ELF-1 (cell line): Measurements from ENCODE around the gene NSG1.
A peak's percentile ranks its signal among the peaks of the same experiment; 100 is the strongest.
"Not testable (repeated sequence)": the region's sequence is repeated elsewhere in the genome, so short reads cannot be mapped to it uniquely, and the experiment has no call there.

Experiments used
- DNase-seq: peaks from one replicate; pipeline ENCODE4 v3.0.0-alpha.2; 2016; ENCODE audit warnings: low read depth, low spot score

Gene NSG1

DNA sequence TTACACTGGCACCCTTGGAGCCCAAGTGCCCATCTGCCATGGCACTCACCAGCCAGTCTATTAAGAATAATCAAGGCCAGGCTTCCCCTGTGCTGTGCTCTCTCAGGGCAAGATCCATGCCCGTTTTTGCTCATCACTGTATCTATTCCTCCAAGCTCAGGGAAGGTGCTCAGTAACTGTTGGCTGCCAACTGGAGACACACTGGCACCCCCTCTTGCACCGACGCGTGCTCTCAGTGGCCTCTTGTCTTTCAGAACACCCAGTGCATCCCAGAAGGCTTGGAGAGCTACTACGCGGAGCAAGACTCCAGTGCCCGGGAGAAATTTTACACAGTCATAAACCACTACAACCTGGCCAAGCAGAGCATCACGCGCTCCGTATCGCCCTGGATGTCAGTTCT is 30.1 kb downstream of the NSG1 start:
- DNase-seq: no peak

DNA sequence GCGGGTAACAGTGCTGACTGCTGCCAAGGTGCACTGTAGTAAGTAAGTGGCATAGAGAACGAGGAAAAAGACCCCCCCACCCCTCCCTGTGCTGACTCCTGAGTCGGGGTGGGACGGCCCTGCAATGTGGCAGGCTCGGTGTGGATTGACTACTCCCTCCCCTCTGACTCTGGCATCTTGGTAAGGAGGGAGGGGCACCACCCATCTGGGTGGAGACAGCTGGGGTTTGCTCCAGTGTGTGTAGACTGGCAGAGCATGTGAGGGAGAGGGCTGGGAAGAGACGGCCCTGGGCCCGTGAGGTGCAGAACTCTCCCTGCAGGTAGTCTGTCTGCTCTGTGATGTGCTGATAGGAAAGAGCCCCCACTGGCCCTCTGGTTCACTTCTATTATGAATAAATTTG is 31.0 kb downstream of the NSG1 start:
- no peak for DNase-seq

DNA sequence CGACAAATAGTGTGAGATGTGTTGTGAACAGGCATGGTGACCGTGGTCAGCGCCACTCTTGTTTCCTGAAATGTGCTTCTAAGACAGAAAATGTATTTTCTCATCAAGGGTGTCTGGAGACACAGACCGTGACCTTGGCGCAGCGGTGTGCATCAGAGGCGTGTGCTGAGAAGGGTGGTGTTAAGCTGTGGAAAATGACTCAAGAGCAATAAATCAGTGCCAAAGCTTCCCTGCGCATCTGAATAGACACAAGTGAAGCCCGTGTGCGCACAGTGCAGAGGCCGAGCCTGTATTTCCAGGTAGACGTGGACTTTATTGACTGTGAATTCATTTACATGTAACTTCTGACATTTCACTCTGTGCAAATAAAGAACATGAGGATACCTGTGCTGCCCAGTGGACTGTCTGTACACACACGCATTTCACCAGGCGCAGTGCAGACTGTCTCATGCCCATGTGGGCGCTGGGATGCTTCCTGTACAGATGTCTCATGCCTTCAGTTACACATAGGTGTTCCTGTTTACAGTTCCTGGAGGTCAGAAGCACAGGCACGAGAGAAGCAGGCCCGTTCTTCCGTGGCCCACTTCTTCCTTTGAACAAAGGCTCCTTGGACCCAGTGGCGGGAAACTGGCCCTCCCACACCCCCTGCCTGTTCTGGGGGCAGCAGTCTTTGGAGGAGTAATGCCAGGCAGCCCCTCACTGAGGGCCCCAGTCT is 31.9 kb downstream of the NSG1 start:
- DNase-seq: no peak

DNA sequence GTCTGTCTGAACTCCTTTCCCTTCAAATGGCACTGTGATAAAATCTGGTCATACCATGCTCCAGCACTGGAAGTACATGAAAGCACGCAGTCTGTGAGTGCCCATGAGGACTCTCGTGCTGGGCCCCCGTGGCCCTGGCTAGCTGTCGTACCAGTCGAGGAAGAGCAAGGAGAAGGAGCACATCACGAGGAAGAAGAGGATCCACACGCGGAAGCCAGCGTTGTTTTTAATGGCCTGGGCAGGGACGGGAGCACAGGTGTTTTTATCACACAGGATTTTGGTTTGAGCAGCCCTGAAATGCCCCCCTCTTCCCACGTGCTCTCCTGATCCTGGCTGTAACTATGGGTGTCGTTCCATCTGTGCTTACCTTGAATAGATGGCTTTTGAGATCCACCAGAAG is 33.0 kb downstream of the NSG1 start:
- DNase-seq: no peak

GRCh38 chr4:4420421-4420820 is 33.5 kb downstream of the NSG1 start:
- DNase-seq: no peak

- no peak for DNase-seq
Measured at GRCh38 chr4:4421356-4421755, 34.5 kb downstream of the NSG1 start.

DNA sequence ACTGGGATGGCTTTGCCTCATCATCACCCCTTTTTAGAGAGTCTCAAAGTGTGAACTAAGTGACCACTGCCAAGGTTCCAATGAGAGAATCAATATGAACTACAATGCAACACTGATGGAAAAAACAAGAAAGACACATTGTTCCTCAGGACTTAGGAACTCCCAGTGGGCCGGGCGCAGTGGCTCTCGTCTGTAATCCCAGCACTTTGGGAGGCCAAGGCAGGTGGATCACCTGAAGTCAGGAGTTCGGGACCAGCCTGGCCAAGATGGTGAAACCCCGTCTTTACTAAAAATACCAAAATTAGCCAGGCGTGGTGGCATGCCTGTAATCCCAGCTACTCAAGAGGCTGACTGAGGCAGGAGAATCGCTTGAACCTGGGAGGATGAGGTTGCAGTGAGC is 35.2 kb downstream of the NSG1 start:
- not testable (repeated sequence) for DNase-seq

GRCh38 chr4:4422856-4423499 is 36.1 kb downstream of the NSG1 start:
- DNase-seq: no peak

- no peak for DNase-seq
Measured at GRCh38 chr4:4423706-4424498, 37.0 kb downstream of the NSG1 start.

DNA sequence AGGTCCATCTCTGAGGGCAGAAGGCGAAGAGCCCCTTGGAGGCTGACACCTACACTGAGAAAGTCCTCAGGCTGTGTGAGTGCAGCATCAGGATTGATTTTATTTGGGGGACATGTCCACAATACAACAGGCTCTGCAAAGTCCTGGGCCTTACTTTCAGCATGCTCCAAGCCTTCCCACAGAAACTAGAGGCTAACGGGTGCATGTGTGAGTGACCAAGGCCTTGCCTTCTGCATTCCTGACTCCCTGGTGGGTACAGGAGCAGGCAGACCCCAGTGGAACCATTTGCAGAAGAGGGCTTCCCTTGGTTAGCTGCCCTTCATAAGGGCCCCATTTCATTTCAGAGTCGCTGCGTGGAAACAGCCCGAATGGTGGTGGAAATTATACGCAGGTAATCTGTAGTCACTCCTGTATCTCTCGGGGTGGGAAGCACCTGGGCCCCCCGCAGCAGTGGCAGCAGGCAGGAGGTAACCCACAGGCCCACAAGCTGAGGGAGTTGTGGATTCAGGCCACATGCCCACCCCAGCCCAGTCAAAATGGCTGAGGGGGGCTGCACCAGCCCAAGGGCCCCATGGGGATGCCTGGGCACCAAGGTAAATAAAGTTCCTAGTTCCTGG is 37.7 kb downstream of the NSG1 start:
- DNase-seq: no peak

- DNase-seq: no peak
Measured at GRCh38 chr4:4425119-4425690, 38.3 kb downstream of the NSG1 start.

DNA sequence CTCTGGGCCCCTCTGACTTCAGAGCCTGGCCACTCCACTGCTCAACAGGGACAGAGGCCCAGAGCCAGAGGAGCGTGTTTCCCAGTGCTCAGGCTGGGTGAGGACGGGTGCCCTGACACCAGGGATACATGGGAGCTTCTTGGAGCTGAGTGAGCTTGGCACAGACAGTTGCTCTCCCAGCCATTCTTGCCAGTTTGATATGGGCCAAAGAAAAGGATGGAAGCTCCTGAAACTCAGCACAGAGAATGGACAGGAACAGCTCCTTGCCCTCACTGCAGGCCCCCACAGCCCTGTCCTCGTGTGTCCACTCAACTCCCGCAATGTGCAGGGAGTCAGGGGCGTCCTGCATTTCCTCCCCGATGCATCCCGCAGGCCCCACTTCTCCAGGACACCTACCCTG is 38.8 kb downstream of the NSG1 start:
- no peak for DNase-seq

DNA sequence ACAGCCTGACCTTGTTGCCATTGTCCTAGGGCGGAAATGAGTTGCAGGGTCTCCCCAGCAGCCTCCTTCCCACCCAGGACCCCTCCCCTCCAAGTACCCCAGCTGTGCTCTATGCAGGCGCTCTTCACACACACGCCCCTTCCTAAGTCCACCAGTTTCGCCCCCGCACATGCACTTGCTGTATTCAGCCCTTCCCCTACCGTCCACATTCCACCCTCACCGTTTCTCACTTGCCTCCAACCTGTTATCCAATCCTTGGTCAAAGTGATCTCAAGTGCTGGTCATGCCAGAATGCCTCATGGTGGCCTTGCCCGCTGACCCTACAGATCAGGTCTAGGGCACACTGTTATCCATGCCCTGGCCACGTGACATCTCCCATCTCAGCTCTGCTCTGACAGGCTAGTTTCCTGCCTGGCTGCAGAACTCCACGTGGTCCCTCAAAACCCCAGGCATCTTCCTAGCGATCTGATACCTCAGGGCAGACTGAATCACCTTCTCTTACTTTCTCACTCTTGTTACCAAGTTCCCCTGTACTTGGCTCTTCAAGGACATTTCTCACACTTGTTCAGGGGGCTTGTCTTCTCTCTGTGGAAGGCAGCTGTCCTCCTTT is 39.7 kb downstream of the NSG1 start:
- DNase-seq: no peak

DNA sequence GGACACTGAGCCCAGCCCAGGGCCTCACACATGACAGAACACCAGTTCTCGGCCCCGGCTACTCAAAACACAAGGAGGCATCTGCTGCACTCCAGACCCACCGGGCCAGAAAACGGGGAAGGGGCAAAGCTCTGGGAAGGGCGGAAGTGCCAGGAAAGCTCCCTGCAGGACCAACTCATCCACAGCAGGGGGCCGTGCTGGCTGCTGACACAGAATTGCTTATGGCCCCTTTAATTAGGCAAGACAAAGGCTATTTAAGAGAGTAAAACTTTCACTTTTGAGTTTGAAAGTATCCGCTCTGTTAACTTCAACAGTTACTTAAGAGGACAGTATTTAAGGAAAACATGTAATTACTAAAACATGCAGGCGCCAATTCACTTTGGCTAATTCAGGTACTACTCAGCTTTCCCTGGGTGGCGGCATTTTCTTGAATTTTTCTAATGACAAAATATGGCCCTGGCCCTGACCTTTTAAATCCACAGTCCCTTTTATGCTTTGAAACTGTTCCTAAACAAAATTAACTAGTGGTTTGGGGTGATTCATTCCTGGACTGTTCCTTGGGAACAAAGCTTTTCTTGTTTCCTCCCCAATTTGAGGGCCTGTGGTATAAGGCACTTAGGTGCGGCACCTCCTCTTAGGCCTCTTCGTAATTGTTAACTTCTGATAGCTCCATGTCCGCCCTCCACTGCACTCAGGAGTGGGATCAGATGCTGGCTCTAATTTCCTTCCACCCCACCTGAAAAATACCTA is 40.4 kb downstream of the NSG1 start:
- DNase-seq: peak; percentile 64

- DNase-seq: no peak
Measured at GRCh38 chr4:4427886-4428285, 41.0 kb downstream of the NSG1 start.

GRCh38 chr4:4428966-4429875 is 42.3 kb downstream of the NSG1 start:
- DNase-seq: no peak

GRCh38 chr4:4430492-4431195 is 43.7 kb downstream of the NSG1 start:
- DNase-seq: peak; percentile 57

DNA sequence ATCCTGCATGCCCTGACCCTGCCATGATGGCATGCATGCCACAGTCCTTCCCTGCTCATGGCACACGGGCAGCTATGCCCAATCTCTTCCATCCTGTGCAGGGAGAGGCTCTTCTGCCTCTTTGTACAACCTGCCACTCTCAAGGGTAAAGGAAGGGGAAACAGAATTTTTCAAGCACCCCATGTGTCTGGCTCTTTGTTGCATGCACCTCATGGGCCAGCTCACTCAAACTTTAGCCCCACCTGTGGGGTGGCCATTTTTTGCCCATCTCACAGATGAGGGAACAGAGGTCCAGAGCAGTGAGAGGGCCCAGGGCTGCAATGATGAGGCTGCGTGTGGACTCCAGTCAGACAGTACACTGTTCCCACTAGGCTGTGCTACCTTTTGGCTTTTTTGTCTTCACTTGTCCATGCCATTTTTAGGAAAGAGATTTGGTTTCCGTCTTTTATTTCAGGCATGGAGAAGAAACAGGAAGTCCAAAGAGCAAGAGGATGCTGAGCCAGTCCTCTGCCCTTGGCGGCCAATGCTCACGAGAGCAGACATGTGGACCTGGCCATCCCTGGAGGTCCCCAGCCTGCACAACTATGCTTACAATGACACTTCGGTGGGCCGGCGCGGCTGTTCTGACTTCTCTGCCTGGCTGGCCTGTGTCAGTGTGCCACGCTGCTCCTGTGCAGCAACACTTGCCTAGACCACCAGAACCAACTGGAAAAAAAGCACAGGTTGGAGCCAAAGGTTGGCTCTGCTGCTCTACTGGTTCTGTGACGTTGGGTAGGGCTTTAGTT is 45.6 kb downstream of the NSG1 start:
- DNase-seq: no peak
